Middle frontal gyrus (tissue), 1 donor: ENCODE data around the gene MACF1.

Experiments used
- DNase-seq: peaks from one replicate; pipeline ENCODE4 v3.0.0-alpha.2; 2015; ENCODE audit warnings: low spot score; ENCODE audit errors: extremely low spot score

The MACF1 gene

DNA sequence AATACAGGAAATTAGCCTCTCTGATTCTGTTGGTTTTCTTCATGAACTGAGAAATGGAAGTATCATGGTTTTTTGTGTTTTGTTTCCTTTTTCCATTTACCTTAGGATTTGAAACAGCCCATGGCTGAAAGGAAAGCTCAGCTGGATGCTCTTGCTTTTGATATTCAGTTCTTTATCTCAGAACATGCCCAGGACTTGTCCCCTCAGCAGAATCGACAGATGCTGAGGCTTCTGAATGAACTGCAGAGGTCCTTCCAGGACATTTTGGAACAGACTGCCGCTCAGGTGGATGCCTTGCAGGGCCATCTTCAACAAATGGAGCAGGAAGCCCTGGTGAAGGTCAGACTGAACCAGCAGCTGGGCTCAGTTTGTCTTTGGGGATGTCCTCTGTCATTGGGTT is 142.4 kb downstream of the MACF1 start:
- DNase-seq = no peak

DNA sequence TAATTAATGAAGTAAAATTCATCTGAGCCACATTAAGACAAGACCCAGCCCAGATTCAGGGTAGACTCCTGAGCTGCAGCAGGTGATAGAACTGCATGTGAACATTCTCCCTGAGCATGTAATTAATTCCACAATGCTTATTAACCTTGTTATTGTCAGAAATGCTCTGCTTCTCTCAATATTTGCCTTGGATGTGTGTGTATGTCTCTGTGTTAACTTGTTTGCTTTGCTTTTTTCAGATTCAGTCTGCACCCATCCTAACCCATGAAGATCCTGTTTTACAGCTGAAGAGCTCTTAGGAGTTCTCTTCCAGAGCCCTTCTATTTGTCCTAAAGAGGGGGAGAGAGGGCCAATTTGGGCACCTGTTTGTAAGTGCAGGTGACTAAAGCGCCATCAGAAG is 143.8 kb downstream of the MACF1 start:
- DNase-seq = no peak

DNA sequence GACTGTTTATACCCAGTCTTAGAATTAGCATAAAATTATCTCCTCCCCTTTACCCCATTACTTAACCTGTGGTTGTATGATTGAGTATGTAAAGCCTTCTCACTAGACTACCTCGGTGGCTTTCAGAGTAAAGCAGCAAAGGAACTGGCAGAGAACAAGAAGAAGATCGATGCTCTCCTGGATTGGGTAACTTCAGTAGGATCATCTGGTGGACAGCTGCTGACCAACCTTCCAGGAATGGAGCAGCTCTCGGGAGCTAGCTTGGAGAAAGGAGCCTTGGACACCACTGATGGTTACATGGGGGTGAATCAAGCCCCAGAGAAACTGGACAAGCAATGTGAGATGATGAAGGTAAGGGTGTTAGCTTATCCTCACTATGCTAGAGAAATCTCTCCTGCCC is 148.4 kb downstream of the MACF1 start:
- DNase-seq = no peak

- DNase-seq = no peak
Measured at GRCh38 chr1:39354572-39354971, 150.1 kb downstream of the MACF1 start.

DNA sequence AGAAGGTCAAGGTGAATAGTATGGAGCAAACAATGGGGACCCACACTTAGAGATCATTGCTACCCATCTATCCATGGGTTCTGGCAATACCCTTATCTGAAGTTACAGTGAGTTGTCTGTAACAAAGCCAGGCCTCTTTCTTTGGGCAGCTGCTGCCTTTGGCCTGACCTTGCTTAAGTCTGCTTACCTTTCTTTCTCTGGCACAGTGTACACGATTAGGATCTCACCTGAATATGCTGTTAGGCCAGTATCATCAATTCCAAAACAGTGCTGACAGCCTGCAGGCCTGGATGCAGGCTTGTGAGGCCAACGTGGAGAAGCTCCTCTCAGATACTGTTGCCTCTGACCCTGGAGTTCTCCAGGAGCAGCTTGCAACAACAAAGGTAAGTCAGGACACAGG is 154.0 kb downstream of the MACF1 start:
- no peak for DNase-seq

DNA sequence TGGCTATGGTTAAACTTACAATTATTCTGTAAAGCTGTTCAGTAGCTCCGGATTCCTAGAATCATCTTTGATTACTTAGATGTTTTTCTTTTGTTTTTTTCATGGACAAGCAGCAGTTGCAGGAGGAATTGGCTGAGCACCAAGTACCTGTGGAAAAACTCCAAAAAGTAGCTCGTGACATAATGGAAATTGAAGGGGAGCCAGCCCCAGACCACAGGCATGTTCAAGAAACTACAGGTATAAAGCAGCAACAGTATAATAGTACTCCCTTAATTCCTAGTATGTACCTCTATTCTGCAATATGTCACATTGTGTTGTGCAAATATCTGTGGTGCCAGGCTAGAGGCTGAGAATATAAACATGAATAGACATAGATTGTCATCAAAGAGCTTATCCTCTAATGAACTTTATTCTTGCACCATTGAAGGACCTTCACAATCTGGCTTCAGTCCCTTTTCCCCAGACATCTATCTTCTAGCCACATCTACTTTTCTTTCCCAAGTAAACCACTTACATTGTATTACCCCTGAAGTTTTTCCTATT is 154.6 kb downstream of the MACF1 start:
- DNase-seq = no peak

DNA sequence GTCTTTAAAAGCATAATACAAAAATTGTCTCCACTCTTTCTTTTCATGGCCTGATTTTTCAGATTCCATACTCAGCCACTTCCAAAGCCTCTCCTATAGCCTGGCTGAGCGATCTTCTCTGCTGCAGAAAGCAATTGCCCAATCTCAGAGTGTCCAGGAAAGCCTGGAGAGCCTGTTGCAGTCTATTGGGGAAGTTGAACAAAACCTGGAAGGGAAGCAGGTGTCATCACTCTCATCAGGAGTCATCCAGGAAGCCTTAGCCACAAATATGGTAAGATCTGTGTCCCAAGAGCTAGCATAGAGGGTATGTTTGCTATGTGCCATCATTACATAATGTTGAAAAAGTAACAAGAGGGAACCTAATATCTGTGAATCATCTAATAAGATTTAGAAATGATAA is 156.2 kb downstream of the MACF1 start:
- no peak for DNase-seq

DNA sequence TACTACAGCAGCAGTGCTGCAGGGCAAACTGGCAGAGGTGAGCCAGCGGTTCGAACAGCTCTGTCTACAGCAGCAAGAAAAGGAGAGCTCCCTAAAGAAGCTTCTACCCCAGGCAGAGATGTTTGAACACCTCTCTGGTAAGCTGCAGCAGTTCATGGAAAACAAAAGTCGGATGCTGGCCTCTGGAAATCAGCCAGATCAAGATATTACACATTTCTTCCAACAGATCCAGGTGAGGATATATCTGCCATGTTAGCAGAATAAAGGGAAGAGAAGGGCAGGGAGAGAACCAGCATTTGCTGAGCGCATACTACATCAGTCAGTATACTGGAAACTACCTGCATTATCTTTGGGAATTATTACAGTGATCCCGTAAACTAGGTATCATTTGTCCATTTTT is 157.0 kb downstream of the MACF1 start:
- no peak for DNase-seq

GRCh38 chr1:39363267-39363666 is 158.8 kb downstream of the MACF1 start:
- DNase-seq = no peak

- no peak for DNase-seq
Measured at GRCh38 chr1:39368045-39368444, 163.6 kb downstream of the MACF1 start.

DNA sequence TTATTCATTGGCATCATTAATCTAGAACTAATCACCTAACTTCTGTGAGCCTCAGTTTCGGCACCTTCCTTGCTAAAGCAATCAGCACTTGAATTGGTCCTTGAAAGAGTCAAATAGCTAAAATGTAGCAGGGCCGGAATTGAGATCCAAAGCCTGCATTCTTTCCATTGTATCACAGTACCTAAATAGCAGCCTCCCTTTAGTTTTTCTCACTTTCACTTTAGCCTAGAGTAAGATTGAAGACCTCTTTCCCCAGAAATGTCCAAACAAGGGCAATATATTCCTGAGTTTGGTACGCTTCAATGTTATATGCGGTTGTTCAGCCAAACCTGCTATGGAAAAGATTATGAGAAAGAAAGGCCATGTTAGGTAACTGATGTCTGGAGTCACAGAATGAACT is 165.1 kb downstream of the MACF1 start:
- DNase-seq = no peak

GRCh38 chr1:39370602-39371001 is 166.1 kb downstream of the MACF1 start:
- DNase-seq = no peak

GRCh38 chr1:39372105-39372504 is 167.6 kb downstream of the MACF1 start:
- no peak for DNase-seq

- no peak for DNase-seq
Measured at GRCh38 chr1:39376656-39377055, 172.2 kb downstream of the MACF1 start.

DNA sequence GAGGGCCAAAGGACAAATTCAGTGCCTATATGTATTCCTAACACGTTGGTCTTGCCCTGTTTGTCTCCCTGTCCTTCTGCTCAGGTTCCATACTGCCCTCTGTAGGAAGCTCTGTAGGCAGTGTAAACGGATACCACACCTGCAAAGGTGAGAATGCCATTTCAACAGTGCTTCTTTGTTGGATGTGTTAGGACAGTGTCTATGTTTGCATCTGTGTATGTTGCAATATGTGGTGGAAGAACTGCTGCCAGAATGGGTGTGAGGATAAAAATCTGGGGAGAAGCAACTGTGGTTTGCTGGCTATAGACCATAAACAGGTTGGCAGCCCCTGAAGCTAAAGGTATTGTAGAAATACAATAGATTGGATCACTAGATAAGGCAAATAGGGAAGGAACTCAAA is 173.9 kb downstream of the MACF1 start:
- no peak for DNase-seq

GRCh38 chr1:39379187-39379586 is 174.7 kb downstream of the MACF1 start:
- DNase-seq = no peak

DNA sequence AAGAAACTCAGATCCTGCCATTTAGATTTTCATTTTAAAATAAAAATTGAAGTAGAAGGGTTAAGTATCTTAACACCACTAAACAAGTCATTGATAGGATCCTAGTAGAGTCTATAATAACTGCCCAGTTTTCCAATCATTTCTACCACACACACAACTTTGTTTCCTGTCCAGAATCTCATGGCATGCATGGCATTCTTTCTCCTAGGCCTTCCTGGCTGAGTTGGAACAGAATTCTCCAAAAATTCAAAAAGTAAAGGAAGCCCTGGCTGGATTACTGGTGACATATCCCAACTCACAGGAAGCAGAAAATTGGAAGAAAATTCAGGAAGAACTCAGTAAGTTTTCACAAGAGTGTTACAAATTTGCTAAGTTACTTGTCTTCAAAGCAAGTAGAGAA is 175.5 kb downstream of the MACF1 start:
- no peak for DNase-seq

- DNase-seq = no peak
Measured at GRCh38 chr1:39381839-39382238, 177.3 kb downstream of the MACF1 start.

GRCh38 chr1:39384305-39384704 is 179.8 kb downstream of the MACF1 start:
- DNase-seq = no peak

- DNase-seq = no peak
Measured at GRCh38 chr1:39385067-39385988, 180.8 kb downstream of the MACF1 start.

- DNase-seq = no peak
Measured at GRCh38 chr1:39386997-39387396, 182.5 kb downstream of the MACF1 start.

- DNase-seq = no peak
Measured at GRCh38 chr1:39387452-39387851, 183.0 kb downstream of the MACF1 start.
